HEK293 (cell line): ENCODE results near the gene KRTAP5-4.

ENCODE experiments used
- BCL11B ChIP-seq: fragments of 450-650 bp; formaldehyde crosslinking; IDR thresholded peaks from 2 replicates; pipeline ENCODE4 v1.5.1; 2016; ENCODE audit warnings: low read depth, missing biosample characterization, missing genetic modification characterization
- RBAK ChIP-seq: fragments of 450-650 bp; formaldehyde crosslinking; IDR thresholded peaks from 2 replicates; pipeline ENCODE4 v1.5.1; 2016; ENCODE audit warnings: missing biosample characterization, missing genetic modification characterization
- ZNF175 ChIP-seq: fragments of 450-650 bp; formaldehyde crosslinking; IDR thresholded peaks from 2 replicates; pipeline ENCODE4 v1.5.1; 2016; ENCODE audit warnings: missing biosample characterization, missing genetic modification characterization
- ZNF248 ChIP-seq: fragments of 450-650 bp; formaldehyde crosslinking; IDR thresholded peaks from 2 replicates; pipeline ENCODE4 v1.5.1; 2017; ENCODE audit warnings: missing biosample characterization, missing genetic modification characterization
- ZNF488 ChIP-seq: fragments of 450-650 bp; formaldehyde crosslinking; IDR thresholded peaks from 2 replicates; pipeline ENCODE4 v1.5.1; 2016; ENCODE audit warnings: missing biosample characterization, missing genetic modification characterization
- ZNF776 ChIP-seq: fragments of 450-650 bp; formaldehyde crosslinking; IDR thresholded peaks from 2 replicates; pipeline ENCODE4 v1.5.0; 2017; ENCODE audit warnings: missing biosample characterization, missing genetic modification characterization, borderline replicate concordance

- no peak for TF ChIP-seq BCL11B
- TF ChIP-seq ZNF248: no peak
- TF ChIP-seq ZNF488 (tag by site-specific recombination): no peak
- TF ChIP-seq ZNF776: no peak
- no peak for TF ChIP-seq RBAK (tag by site-specific recombination)
- no peak for TF ChIP-seq ZNF175 (tag by site-specific recombination)
These were observed 45.3 kb upstream of the KRTAP5-4 start for GRCh38 chr11:1667121-1667850.
